Mesothelial cell of epicardium (in vitro differentiated cells): ENCODE measurements around the gene CDK6. TPM values are rescaled to one million over a fixed set of nuclear protein-coding genes. Genes with fewer than 3 reads are reported as not detected.
"Not testable (repeated sequence)": the region's sequence is repeated elsewhere in the genome, so short reads cannot be mapped to it uniquely, and the experiment has no call there.

Source experiments
- DNase-seq, 2 experiments: peaks; one replicate each; pipeline ENCODE4 v3.0.0; 2021; ENCODE audit warnings: low spot score in 2 of 2; ENCODE audit not compliant: unreplicated experiment in 2 of 2
- H3K27ac Mint-ChIP-seq: 2 replicates; pipeline ENCODE4 v1.8.0; 2021; ENCODE audit warnings: mixed read lengths
- H3K27me3 Mint-ChIP-seq: 2 replicates; pipeline ENCODE4 v1.8.0; 2021; ENCODE audit warnings: low read depth, mixed read lengths
- H3K36me3 Mint-ChIP-seq: 2 replicates; pipeline ENCODE4 v1.8.0; 2021; ENCODE audit warnings: mixed read lengths
- H3K4me1 Mint-ChIP-seq: 2 replicates; pipeline ENCODE4 v1.8.0; 2021; ENCODE audit warnings: mixed read lengths
- H3K4me3 Mint-ChIP-seq: 2 replicates; pipeline ENCODE4 v1.8.0; 2021; ENCODE audit warnings: mild to moderate bottlenecking, moderate library complexity, mixed read lengths
- H3K9me3 Mint-ChIP-seq: 2 replicates; pipeline ENCODE4 v1.8.0; 2021; ENCODE audit warnings: mixed read lengths
- total RNA-seq: library from RNA; stranded (reverse); gene quantifications from 3 replicates; pipeline ENCODE4 v1.2.1, GENCODE V29; 2021
- TF ChIP-seq, protein P1 (sequence below): fragments of 200-600 bp; sonication (generic); IDR thresholded peaks from one replicate; pipeline ENCODE4 v1.5.0; 2021; ENCODE audit warnings: antibody characterized with exemption; ENCODE audit not compliant: unreplicated experiment

The CDK6 gene
- total RNA-seq, 1 donor from 2014 or later: 138 TPM

DNA sequence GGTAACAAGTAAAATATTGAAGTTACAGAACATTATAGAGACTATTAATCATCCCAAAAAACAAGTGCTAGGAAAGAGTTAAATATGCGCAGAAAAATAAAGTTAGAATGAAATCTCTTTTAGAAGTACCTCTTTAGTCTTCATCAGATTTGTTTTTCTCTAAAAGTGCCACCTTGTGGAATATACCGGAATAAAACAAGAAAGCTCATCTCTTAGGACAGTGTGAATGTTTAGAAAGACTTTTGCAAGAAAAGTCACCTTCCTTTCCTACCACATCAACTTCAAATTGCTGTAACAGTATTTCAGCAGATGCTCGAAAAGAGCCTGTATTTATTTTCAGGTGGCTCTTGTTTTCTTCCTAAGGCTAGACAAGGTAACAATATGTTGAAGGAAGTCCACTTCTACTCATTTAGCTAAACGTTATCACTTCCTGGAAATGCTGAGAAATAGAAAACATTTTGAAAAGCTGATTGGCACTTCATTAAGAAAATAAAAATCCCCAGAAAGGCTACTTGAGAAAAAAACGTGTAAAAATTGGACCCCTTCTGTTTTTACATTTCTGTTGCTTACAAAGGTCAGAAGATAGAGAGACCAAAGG lies 226.4 kb downstream of the CDK6 start:
- no peaks in the 10 kb centered on the region for H3K9me3 Mint-ChIP-seq
- peak overlapping the region; percentile 51 for H3K27ac Mint-ChIP-seq
- peaks cover 11% of the 10 kb centered on the region for H3K36me3 Mint-ChIP-seq
- TF ChIP-seq, protein P1, sequence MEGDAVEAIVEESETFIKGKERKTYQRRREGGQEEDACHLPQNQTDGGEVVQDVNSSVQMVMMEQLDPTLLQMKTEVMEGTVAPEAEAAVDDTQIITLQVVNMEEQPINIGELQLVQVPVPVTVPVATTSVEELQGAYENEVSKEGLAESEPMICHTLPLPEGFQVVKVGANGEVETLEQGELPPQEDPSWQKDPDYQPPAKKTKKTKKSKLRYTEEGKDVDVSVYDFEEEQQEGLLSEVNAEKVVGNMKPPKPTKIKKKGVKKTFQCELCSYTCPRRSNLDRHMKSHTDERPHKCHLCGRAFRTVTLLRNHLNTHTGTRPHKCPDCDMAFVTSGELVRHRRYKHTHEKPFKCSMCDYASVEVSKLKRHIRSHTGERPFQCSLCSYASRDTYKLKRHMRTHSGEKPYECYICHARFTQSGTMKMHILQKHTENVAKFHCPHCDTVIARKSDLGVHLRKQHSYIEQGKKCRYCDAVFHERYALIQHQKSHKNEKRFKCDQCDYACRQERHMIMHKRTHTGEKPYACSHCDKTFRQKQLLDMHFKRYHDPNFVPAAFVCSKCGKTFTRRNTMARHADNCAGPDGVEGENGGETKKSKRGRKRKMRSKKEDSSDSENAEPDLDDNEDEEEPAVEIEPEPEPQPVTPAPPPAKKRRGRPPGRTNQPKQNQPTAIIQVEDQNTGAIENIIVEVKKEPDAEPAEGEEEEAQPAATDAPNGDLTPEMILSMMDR: peak; percentile 36
- peaks cover 16% of the 10 kb centered on the region for H3K4me1 Mint-ChIP-seq
- H3K27me3 Mint-ChIP-seq: no peaks in the 10 kb centered on the region
- H3K4me3 Mint-ChIP-seq: no peak overlapping the region
- no peak for DNase-seq

DNA sequence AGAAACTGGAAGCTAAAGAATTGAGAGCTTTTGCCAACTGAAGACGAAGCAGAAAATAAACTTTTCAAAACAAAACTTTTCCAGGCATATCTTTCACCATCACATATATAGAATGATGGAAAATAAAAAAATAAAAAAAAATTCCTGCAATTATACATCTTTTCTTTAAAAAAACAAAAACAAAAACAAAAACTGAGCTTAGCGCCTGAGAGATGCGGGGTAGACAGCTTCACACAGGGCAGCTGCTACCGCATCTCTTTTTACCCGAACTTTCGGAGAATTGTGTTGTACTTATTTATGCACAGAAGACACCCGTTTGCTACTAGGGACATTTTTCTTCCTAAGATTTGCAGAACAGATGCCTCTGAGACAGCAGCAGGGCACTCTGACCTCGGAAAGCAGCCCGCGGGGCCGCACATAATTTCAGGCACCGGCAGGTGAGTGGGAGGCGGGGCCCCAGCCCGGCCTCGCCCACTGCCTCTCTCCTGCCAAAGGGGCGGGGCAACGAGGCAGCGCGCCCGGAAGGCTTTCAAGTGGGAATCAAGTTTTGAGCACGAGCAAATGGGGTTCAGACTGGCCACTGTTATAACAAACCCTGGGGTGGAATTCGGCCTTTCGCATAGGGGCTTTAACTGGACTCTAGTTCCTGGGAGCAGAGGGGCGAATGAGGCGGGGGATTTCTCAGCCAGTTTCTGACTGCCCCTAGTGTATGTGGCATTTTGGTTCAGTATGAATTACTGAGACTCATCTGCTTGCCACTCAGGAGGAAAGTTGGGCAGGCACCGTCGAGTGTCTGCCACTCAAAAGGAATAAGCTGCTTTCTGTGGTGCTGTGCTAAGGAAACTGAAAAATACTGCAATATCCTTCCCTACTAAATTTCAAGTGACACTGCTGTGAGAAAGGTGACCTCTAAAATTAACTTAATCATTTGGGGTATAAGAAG lies 227.7 kb downstream of the CDK6 start:
- peaks cover 6% of the 10 kb centered on the region for H3K36me3 Mint-ChIP-seq
- peaks cover 13% of the 10 kb centered on the region for H3K4me1 Mint-ChIP-seq
- no peaks in the 10 kb centered on the region for H3K9me3 Mint-ChIP-seq
- peak overlapping the region; percentile 54 for H3K4me3 Mint-ChIP-seq
- TF ChIP-seq, protein P1: no peak
- no peak overlapping the region for H3K27ac Mint-ChIP-seq
- no peaks in the 10 kb centered on the region for H3K27me3 Mint-ChIP-seq
- DNase-seq: peak; percentile 40 to 63

DNA sequence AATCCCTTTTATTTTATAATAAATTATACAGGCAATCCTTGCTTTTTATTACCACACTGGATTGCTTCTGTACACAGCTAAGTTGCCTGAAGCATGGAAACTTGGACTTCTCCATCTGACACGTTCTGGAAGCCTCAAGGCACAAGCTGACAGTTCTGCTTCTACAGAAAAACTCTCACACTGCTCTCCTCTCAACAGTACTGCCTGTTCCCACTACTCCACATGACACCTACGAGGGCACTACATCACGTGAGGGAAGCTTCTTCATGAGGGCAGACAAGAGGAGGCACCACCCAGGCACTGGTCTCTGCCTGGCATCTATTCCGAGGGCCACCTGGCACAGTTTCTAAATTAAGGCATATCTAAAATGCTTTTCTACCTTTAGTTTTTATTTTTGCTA lies 229.4 kb downstream of the CDK6 start:
- no peak overlapping the region for H3K4me3 Mint-ChIP-seq

DNA sequence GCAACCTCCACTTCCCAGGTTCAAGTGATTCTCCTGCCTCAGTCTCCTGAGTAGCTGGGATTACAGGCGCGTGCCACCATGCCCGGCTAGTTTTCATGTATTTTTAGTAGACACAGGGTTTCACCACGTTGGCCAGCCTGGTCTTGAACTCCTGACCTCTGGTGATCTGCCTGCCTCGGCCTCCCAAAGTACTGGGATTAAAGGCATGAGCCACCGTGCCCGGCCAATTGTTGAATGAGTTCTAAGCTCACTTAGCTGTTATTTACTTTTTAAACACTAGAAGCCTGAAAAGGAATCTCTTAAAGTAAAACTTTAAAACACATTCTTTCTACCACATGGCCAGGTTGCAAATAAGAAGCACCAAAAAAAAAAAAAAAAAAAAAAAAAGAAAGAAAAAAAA lies 231.9 kb downstream of the CDK6 start:
- not testable (repeated sequence) for H3K27me3 Mint-ChIP-seq

More for the DNA sequence above, 229.4 kb downstream of the CDK6 start:
- Mint-ChIP-seq H3K27me3 (no peaks in the 10 kb centered on the region), H3K4me1 (peaks cover 13% of the 10 kb centered on the region), H3K9me3 (no peaks in the 10 kb centered on the region), H3K27ac (no peak overlapping the region), H3K36me3 (peaks cover 5% of the 10 kb centered on the region)
- TF ChIP-seq, protein P1: no peak
- DNase-seq: no peak

DNA sequence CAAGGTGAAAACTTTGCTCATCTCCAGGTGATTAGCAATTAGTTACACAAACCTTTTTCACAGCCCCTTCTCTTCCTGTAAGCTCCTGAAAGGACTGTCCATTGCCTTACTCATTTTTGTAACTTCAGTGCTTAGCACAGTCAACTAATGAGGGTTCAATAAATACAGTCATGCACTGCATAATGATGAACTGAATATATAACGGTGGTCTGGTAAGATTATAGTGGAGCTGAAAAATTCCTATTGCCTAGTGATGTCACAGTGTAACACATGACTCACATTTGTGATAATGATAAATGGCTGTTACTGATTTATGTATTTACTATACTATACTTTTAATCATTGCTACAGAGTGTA lies 233.3 kb downstream of the CDK6 start:
- no peak for DNase-seq
- Mint-ChIP-seq H3K27me3 (no peaks in the 10 kb centered on the region), H3K4me1 (peaks cover under 1% of the 10 kb centered on the region), H3K4me3 (no peak overlapping the region), H3K36me3 (peaks cover 5% of the 10 kb centered on the region), H3K9me3 (no peaks in the 10 kb centered on the region), H3K27ac (no peak overlapping the region)
- TF ChIP-seq, protein P1: no peak

More for the DNA sequence above, 231.9 kb downstream of the CDK6 start:
- peaks cover 10% of the 10 kb centered on the region for H3K4me1 Mint-ChIP-seq
- H3K27ac Mint-ChIP-seq, H3K4me3 Mint-ChIP-seq, DNase-seq, H3K36me3 Mint-ChIP-seq, H3K9me3 Mint-ChIP-seq: not testable (repeated sequence)
